WTC11 (cell line): ENCODE measurements around the gene TNNT2. TPM values are rescaled to one million over a fixed set of nuclear protein-coding genes. Genes with fewer than 3 reads are reported as not detected.

Source experiments
- ATAC-seq: fragments of 200-7000 bp; cut with Tn5 transposase; 2 replicates; pipeline ENCODE4 v1.10.0; 2021; ENCODE audit warnings: mild to moderate bottlenecking, moderate library complexity
- CTCF ChIA-PET: fragments of 300-600 bp; sonication (Branson Sonifier 250); formaldehyde crosslinking; loops from one replicate; lab custom pipeline; 2021; ENCODE audit warnings: antibody characterized with exemption; lab: Charles Lee
- POLR2A ChIA-PET: fragments of 350-600 bp; sonication (Branson Sonifier 250); formaldehyde crosslinking; loops from one replicate; lab custom pipeline; 2021; ENCODE audit warnings: antibody characterized with exemption; lab: Charles Lee
- DNase-seq: peaks from one replicate; pipeline ENCODE4 v3.0.0; 2021; ENCODE audit warnings: low spot score
- H3K27ac Mint-ChIP-seq: 2 replicates; pipeline ENCODE4 v1.8.0; 2021; ENCODE audit warnings: mixed read lengths
- H3K27me3 Mint-ChIP-seq: 2 replicates; pipeline ENCODE4 v1.8.0; 2021; ENCODE audit warnings: low read depth, mild to moderate bottlenecking, moderate library complexity, mixed read lengths
- H3K36me3 Mint-ChIP-seq: 2 replicates; pipeline ENCODE4 v1.8.0; 2021; ENCODE audit warnings: mixed read lengths
- H3K4me1 Mint-ChIP-seq: 2 replicates; pipeline ENCODE4 v1.8.0; 2022; ENCODE audit warnings: mixed read lengths
- H3K4me3 Mint-ChIP-seq: 2 replicates; pipeline ENCODE4 v1.8.0; 2021; ENCODE audit warnings: mild to moderate bottlenecking, moderate library complexity, mixed read lengths
- H3K9me3 Mint-ChIP-seq: 2 replicates; pipeline ENCODE4 v1.8.0; 2021; ENCODE audit warnings: mixed read lengths
- CREM ChIP-seq: sonication (generic); formaldehyde crosslinking; IDR thresholded peaks from 2 replicates; pipeline ENCODE4 v1.8.1; 2022; ENCODE audit warnings: mild to moderate bottlenecking, missing genetic modification reagents, moderate library complexity
- ELF4 ChIP-seq: sonication (generic); formaldehyde crosslinking; IDR thresholded peaks from 2 replicates; pipeline ENCODE4 v1.8.1; 2022; ENCODE audit warnings: low read depth, mild to moderate bottlenecking, moderate library complexity, missing genetic modification reagents
- ETV6 ChIP-seq: sonication (generic); formaldehyde crosslinking; IDR thresholded peaks from 2 replicates; pipeline ENCODE4 v1.8.1; 2022; ENCODE audit warnings: mild to moderate bottlenecking, missing genetic modification reagents
- GABPB1 ChIP-seq: sonication (generic); formaldehyde crosslinking; IDR thresholded peaks from 2 replicates; pipeline ENCODE4 v1.8.1; 2023; ENCODE audit warnings: mild to moderate bottlenecking, missing genetic modification reagents
- JUN ChIP-seq: sonication (generic); formaldehyde crosslinking; IDR thresholded peaks from 2 replicates; pipeline ENCODE4 v1.8.0; 2023; ENCODE audit warnings: mild to moderate bottlenecking, missing genetic modification reagents
- KAT7 ChIP-seq: sonication (generic); formaldehyde crosslinking; IDR thresholded peaks from 2 replicates; pipeline ENCODE4 v1.8.1; 2023; ENCODE audit warnings: missing genetic modification reagents, mild to moderate bottlenecking, borderline replicate concordance
- MYBL2 ChIP-seq: sonication (generic); formaldehyde crosslinking; IDR thresholded peaks from 2 replicates; pipeline ENCODE4 v1.8.1; 2023; ENCODE audit warnings: mild to moderate bottlenecking, moderate library complexity, missing genetic modification reagents
- NR1H2 ChIP-seq: sonication (generic); formaldehyde crosslinking; IDR thresholded peaks from 2 replicates; pipeline ENCODE4 v1.9.0; 2021; ENCODE audit warnings: mild to moderate bottlenecking, moderate library complexity, missing genetic modification reagents
- TEAD1 ChIP-seq: sonication (generic); formaldehyde crosslinking; IDR thresholded peaks from 2 replicates; pipeline ENCODE4 v1.8.0; 2022; ENCODE audit warnings: mild to moderate bottlenecking, missing genetic modification reagents
- ZBTB21 ChIP-seq: sonication (generic); formaldehyde crosslinking; IDR thresholded peaks from 2 replicates; pipeline ENCODE4 v1.8.1; 2023; ENCODE audit warnings: mild to moderate bottlenecking, missing genetic modification reagents, borderline replicate concordance
- ZNF396 ChIP-seq: fragments of 250-450 bp; sonication (Bioruptor Pico); IDR thresholded peaks from 2 replicates; pipeline ENCODE4 v1.8.0; 2021; ENCODE audit warnings: mild to moderate bottlenecking, moderate library complexity, borderline replicate concordance
- ZNF416 ChIP-seq: fragments of 250-450 bp; sonication (Bioruptor Pico); IDR thresholded peaks from 2 replicates; pipeline ENCODE4 v1.9.0; 2021; ENCODE audit warnings: mild to moderate bottlenecking, inconsistent platforms
- ZNF423 ChIP-seq: fragments of 250-450 bp; sonication (Bioruptor Pico); IDR thresholded peaks from 2 replicates; pipeline ENCODE4 v2.1.2; 2022; ENCODE audit warnings: mild to moderate bottlenecking, moderate library complexity
- total RNA-seq: library from RNA; stranded (reverse); gene quantifications from 3 replicates; pipeline ENCODE4 v1.2.3, GENCODE V29; 2021
- TF ChIP-seq, protein P1 (sequence below): sonication (generic); formaldehyde crosslinking; IDR thresholded peaks from 2 replicates; pipeline ENCODE4 v1.8.1; 2023; ENCODE audit warnings: mild to moderate bottlenecking, missing genetic modification reagents, borderline replicate concordance
- TF ChIP-seq, protein P2 (sequence below): fragments of 200-600 bp; IDR thresholded peaks from 2 replicates; pipeline ENCODE4 v1.8.0; 2022; ENCODE audit warnings: antibody characterized with exemption
- TF ChIP-seq, protein P3 (sequence below): sonication (generic); formaldehyde crosslinking; IDR thresholded peaks from 2 replicates; pipeline ENCODE4 v1.8.1; 2023; ENCODE audit warnings: mild to moderate bottlenecking, missing genetic modification reagents
- TF ChIP-seq, protein P4 (sequence below): sonication (generic); formaldehyde crosslinking; IDR thresholded peaks from 2 replicates; pipeline ENCODE4 v1.8.0; 2023; ENCODE audit warnings: mild to moderate bottlenecking, missing genetic modification reagents
- TF ChIP-seq, protein P5 (sequence below): fragments of 250-450 bp; sonication (Bioruptor Pico); IDR thresholded peaks from 2 replicates; pipeline ENCODE4 v1.9.0; 2021; ENCODE audit warnings: moderate library complexity, mild to moderate bottlenecking, inconsistent platforms, borderline replicate concordance
- TF ChIP-seq, protein P6 (sequence below): sonication (generic); formaldehyde crosslinking; IDR thresholded peaks from 2 replicates; pipeline ENCODE4 v1.8.1; 2022; ENCODE audit warnings: low read depth, mild to moderate bottlenecking, moderate library complexity, missing genetic modification reagents, borderline replicate concordance
- TF ChIP-seq, protein P7 (sequence below): sonication (generic); formaldehyde crosslinking; IDR thresholded peaks from 2 replicates; pipeline ENCODE4 v1.8.1; 2023; ENCODE audit warnings: mild to moderate bottlenecking, moderate library complexity, missing genetic modification reagents

TNNT2 gene
- total RNA-seq, 1 experiment from 2014 or later, result 6.1 TPM

DNA sequence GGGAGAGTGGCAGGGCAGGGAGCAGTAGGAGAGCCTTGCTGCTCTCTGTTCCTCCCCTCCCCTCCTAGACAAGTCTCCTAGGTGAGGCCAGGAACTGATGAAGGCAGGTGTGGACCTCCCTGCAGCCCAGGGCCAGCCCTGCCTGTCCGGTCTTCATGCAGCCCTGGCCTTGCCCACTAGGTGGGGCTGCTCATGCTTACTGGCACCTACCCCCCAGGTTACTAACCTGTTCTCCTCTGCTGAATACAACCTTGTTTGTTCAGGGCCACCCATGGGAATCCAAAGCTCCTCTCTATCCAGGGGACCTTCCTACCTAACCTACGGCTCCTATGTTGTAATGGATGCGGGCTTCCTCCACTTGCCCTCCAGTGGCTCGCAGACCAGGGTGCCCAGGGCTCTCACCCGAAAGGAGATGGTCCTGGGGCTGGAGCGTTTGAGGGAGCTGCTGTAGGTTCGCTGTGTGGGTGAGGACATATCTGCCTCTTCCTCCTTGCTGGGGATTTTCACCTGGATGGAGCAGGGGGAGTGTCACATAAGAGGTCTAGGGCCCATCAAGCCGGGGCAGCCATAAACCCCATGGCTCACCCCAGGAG lies 7.9 kb upstream of the TNNT2 start:
- ATAC-seq (peak; percentile 95), DNase-seq (peak; percentile 90)
- Mint-ChIP-seq H3K9me3 (no peaks in the 10 kb centered on the region), H3K4me3 (no peak overlapping the region), H3K4me1 (no peaks in the 10 kb centered on the region; the same call in 1 of the 2 replicates), H3K27ac (no peak overlapping the region), H3K36me3 (peaks cover 6% of the 10 kb centered on the region; the same call in 1 of the 2 replicates), H3K27me3 (no peaks in the 10 kb centered on the region)
- ChIA-PET CTCF (interaction anchor here (0.6 to 3.1 kb wide), 18 partner anchors 9 to 130 kb away, joined by 3 to 29 read pairs (median 7); partner anchors contain the start of gene LAD1), POLR2A (interaction anchor here (0.7 to 1.4 kb wide), 2 partner anchors 15 to 126 kb away, joined by 3 to 5 read pairs; no protein-coding TSS in a partner anchor)
- TF ChIP-seq GABPB1 (CRISPR knock-in tag), result peak; percentile 17; the same call in 1 of the 2 replicates
- TF ChIP-seq, protein P1, sequence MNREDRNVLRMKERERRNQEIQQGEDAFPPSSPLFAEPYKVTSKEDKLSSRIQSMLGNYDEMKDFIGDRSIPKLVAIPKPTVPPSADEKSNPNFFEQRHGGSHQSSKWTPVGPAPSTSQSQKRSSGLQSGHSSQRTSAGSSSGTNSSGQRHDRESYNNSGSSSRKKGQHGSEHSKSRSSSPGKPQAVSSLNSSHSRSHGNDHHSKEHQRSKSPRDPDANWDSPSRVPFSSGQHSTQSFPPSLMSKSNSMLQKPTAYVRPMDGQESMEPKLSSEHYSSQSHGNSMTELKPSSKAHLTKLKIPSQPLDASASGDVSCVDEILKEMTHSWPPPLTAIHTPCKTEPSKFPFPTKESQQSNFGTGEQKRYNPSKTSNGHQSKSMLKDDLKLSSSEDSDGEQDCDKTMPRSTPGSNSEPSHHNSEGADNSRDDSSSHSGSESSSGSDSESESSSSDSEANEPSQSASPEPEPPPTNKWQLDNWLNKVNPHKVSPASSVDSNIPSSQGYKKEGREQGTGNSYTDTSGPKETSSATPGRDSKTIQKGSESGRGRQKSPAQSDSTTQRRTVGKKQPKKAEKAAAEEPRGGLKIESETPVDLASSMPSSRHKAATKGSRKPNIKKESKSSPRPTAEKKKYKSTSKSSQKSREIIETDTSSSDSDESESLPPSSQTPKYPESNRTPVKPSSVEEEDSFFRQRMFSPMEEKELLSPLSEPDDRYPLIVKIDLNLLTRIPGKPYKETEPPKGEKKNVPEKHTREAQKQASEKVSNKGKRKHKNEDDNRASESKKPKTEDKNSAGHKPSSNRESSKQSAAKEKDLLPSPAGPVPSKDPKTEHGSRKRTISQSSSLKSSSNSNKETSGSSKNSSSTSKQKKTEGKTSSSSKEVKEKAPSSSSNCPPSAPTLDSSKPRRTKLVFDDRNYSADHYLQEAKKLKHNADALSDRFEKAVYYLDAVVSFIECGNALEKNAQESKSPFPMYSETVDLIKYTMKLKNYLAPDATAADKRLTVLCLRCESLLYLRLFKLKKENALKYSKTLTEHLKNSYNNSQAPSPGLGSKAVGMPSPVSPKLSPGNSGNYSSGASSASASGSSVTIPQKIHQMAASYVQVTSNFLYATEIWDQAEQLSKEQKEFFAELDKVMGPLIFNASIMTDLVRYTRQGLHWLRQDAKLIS, result no peak
- TF ChIP-seq, protein P2, sequence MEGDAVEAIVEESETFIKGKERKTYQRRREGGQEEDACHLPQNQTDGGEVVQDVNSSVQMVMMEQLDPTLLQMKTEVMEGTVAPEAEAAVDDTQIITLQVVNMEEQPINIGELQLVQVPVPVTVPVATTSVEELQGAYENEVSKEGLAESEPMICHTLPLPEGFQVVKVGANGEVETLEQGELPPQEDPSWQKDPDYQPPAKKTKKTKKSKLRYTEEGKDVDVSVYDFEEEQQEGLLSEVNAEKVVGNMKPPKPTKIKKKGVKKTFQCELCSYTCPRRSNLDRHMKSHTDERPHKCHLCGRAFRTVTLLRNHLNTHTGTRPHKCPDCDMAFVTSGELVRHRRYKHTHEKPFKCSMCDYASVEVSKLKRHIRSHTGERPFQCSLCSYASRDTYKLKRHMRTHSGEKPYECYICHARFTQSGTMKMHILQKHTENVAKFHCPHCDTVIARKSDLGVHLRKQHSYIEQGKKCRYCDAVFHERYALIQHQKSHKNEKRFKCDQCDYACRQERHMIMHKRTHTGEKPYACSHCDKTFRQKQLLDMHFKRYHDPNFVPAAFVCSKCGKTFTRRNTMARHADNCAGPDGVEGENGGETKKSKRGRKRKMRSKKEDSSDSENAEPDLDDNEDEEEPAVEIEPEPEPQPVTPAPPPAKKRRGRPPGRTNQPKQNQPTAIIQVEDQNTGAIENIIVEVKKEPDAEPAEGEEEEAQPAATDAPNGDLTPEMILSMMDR, result peak; percentile 81
- peak; percentile 46; the same call in 1 of the 2 replicates for TF ChIP-seq ZNF423 (CRISPR knock-in tag)
- TF ChIP-seq, protein P3, sequence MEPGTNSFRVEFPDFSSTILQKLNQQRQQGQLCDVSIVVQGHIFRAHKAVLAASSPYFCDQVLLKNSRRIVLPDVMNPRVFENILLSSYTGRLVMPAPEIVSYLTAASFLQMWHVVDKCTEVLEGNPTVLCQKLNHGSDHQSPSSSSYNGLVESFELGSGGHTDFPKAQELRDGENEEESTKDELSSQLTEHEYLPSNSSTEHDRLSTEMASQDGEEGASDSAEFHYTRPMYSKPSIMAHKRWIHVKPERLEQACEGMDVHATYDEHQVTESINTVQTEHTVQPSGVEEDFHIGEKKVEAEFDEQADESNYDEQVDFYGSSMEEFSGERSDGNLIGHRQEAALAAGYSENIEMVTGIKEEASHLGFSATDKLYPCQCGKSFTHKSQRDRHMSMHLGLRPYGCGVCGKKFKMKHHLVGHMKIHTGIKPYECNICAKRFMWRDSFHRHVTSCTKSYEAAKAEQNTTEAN, result no peak
- TF ChIP-seq, protein P4, sequence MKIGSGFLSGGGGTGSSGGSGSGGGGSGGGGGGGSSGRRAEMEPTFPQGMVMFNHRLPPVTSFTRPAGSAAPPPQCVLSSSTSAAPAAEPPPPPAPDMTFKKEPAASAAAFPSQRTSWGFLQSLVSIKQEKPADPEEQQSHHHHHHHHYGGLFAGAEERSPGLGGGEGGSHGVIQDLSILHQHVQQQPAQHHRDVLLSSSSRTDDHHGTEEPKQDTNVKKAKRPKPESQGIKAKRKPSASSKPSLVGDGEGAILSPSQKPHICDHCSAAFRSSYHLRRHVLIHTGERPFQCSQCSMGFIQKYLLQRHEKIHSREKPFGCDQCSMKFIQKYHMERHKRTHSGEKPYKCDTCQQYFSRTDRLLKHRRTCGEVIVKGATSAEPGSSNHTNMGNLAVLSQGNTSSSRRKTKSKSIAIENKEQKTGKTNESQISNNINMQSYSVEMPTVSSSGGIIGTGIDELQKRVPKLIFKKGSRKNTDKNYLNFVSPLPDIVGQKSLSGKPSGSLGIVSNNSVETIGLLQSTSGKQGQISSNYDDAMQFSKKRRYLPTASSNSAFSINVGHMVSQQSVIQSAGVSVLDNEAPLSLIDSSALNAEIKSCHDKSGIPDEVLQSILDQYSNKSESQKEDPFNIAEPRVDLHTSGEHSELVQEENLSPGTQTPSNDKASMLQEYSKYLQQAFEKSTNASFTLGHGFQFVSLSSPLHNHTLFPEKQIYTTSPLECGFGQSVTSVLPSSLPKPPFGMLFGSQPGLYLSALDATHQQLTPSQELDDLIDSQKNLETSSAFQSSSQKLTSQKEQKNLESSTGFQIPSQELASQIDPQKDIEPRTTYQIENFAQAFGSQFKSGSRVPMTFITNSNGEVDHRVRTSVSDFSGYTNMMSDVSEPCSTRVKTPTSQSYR (CRISPR knock-in tag), result no peak
- TF ChIP-seq, protein P5, sequence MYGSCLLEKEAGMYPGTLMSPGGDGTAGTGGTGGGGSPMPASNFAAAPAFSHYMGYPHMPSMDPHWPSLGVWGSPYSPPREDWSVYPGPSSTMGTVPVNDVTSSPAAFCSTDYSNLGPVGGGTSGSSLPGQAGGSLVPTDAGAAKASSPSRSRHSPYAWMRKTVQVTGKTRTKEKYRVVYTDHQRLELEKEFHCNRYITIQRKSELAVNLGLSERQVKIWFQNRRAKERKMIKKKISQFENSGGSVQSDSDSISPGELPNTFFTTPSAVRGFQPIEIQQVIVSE (CRISPR knock-in tag), result no peak

DNA sequence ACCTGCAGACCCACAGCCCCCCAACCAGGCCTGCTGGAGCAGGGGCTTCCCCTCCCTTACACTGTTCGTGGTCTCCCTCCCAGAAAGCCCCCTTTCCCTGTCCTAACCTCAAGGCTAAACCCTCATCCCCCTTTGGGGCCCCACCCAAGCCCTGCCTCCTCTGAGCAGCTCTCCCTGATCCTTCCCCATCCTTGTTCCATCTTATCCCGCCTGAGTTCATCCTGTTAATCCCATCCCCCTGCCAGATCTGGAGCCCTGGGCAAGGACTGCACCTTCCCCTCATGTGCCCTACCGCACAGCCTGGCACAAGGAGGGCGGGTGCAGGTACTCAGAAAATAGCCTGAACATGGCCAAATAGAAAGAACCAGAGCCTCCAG lies 6.9 kb upstream of the TNNT2 start:
- no peaks in the 10 kb centered on the region for H3K9me3 Mint-ChIP-seq
- no peaks in the 10 kb centered on the region for H3K27me3 Mint-ChIP-seq
- no peaks in the 10 kb centered on the region; the same call in 1 of the 2 replicates for H3K4me1 Mint-ChIP-seq
- ChIA-PET POLR2A (no interaction called here), CTCF (interaction anchor here (1.0 to 3.1 kb wide), 7 partner anchors 8 to 63 kb away, joined by 3 to 25 read pairs (median 5); no protein-coding TSS in a partner anchor)
- H3K4me3 Mint-ChIP-seq, result no peak overlapping the region
- H3K36me3 Mint-ChIP-seq, result peaks cover 6% of the 10 kb centered on the region; the same call in 1 of the 2 replicates
- no peak for ATAC-seq
- no peak overlapping the region for H3K27ac Mint-ChIP-seq
- no peak for DNase-seq
- TF ChIP-seq KAT7, result no peak
- TF ChIP-seq, protein P6, sequence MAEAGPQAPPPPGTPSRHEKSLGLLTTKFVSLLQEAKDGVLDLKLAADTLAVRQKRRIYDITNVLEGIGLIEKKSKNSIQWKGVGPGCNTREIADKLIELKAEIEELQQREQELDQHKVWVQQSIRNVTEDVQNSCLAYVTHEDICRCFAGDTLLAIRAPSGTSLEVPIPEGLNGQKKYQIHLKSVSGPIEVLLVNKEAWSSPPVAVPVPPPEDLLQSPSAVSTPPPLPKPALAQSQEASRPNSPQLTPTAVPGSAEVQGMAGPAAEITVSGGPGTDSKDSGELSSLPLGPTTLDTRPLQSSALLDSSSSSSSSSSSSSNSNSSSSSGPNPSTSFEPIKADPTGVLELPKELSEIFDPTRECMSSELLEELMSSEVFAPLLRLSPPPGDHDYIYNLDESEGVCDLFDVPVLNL (CRISPR knock-in tag), result no peak
- no peak for TF ChIP-seq ZNF396 (CRISPR knock-in tag)
- no peak for TF ChIP-seq JUN (CRISPR knock-in tag)
- TF ChIP-seq, protein P7, sequence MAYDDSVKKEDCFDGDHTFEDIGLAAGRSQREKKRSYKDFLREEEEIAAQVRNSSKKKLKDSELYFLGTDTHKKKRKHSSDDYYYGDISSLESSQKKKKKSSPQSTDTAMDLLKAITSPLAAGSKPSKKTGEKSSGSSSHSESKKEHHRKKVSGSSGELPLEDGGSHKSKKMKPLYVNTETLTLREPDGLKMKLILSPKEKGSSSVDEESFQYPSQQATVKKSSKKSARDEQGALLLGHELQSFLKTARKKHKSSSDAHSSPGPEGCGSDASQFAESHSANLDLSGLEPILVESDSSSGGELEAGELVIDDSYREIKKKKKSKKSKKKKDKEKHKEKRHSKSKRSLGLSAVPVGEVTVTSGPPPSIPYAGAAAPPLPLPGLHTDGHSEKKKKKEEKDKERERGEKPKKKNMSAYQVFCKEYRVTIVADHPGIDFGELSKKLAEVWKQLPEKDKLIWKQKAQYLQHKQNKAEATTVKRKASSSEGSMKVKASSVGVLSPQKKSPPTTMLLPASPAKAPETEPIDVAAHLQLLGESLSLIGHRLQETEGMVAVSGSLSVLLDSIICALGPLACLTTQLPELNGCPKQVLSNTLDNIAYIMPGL (CRISPR knock-in tag), result no peak
- TF ChIP-seq MYBL2 (CRISPR knock-in tag), result no peak
- TF ChIP-seq ELF4 (CRISPR knock-in tag), result no peak
- no peak for TF ChIP-seq ZNF416 (CRISPR knock-in tag)
- TF ChIP-seq CREM (CRISPR knock-in tag), result no peak
- no peak for TF ChIP-seq ETV6 (CRISPR knock-in tag)
- no peak for TF ChIP-seq TEAD1 (CRISPR knock-in tag)
- no peak for TF ChIP-seq NR1H2 (CRISPR knock-in tag)
- no peak for TF ChIP-seq ZBTB21 (CRISPR knock-in tag)
